ENCODE measurements around the gene COL4A6. TPM values are rescaled to one million over a fixed set of nuclear protein-coding genes. Genes with fewer than 3 reads are reported as not detected.
"Not testable (repeated sequence)": the region's sequence is repeated elsewhere in the genome, so short reads cannot be mapped to it uniquely, and the experiment has no call there.

Gene COL4A6
- total RNA-seq: 1.4 TPM
- polyA plus RNA-seq: 1.0 TPM
- long read RNA-seq, donor 1: 0 reads
- long read RNA-seq, donor 2, full-length matches to known transcripts: 1 of 1 reads
- long read RNA-seq, donor 2, partial matches to known transcripts: 0 of 1 reads
- long read RNA-seq, donor 2, other reads (novel, unspliced or antisense): 0 of 1 reads
- long read RNA-seq, donor 3: 0 reads
- long read RNA-seq, donor 4: 0 reads
- long read RNA-seq, donor 5: 0 reads
- long read RNA-seq, donor 6: 0 reads
- long read RNA-seq, donor 7: 0 reads
- long read RNA-seq, donor 8: 0 reads
- long read RNA-seq, donor 9: 0 reads
- long read RNA-seq, donor 10: 0 reads

- Histone ChIP-seq H3K9me3 (ENCODE audit: control insufficient read depth in 2 of 2, insufficient read depth in 1 of 2, low read length in 1 of 2) (no peaks in the 10 kb centered on the region), H3K27me3 (ENCODE audit: control insufficient read depth in 2 of 2, insufficient read depth in 1 of 2, low read length in 1 of 2) (peaks cover 0 to 19% of the 10 kb centered on the region in 2 donors), H3K4me3 (ENCODE audit: low read length in 2 of 2) (peak within 1 kb of the TSS in 1 of 2 donors; percentile 64), H3K36me3 (ENCODE audit: control insufficient read depth in 2 of 2, insufficient read depth in 2 of 2, low read length in 1 of 2) (no peaks in the 10 kb centered on the region), H3K4me1 (ENCODE audit: control insufficient read depth in 2 of 2, insufficient read depth in 2 of 2, low read length in 2 of 2) (peaks cover 0 to 6% of the 10 kb centered on the region in 2 donors), H3K27ac (ENCODE audit: low read depth in 1 of 2, low read length in 1 of 2) (no peak within 1 kb of the TSS)
- peak in 3 of 9 donors; percentile 4 to 31 (median 12) for DNase-seq (ENCODE audit: low read depth in 6 of 9, low spot score in 9 of 9)
- WGBS: 7% methylated on average over 16 of the region's 16 CpGs
These were observed at the start of gene COL4A6 for GRCh38 chrX:108438110-108438623. Gene COL4A6 (minus strand): TSS chrX:108438422. CDS start chrX:108438196, 226 bp downstream.

- H3K27me3 ChIP-seq (ENCODE audit: control insufficient read depth in 2 of 2, insufficient read depth in 1 of 2, low read length in 1 of 2): no peaks in the 10 kb centered on the region
- H3K36me3 ChIP-seq (ENCODE audit: control insufficient read depth in 2 of 2, insufficient read depth in 2 of 2, low read length in 1 of 2): no peaks in the 10 kb centered on the region
- H3K4me1 ChIP-seq (ENCODE audit: control insufficient read depth in 2 of 2, insufficient read depth in 2 of 2, low read length in 2 of 2): no peaks in the 10 kb centered on the region
- no peak overlapping the region for H3K27ac ChIP-seq (ENCODE audit: low read depth in 1 of 2, low read length in 1 of 2)
- 92% methylated on average over 2 of the region's 2 CpGs for WGBS
- no peak overlapping the region for H3K4me3 ChIP-seq (ENCODE audit: low read length in 2 of 2)
- DNase-seq (ENCODE audit: low read depth in 6 of 9, low spot score in 9 of 9): no peak
- H3K9me3 ChIP-seq (ENCODE audit: control insufficient read depth in 2 of 2, insufficient read depth in 1 of 2, low read length in 1 of 2): no peaks in the 10 kb centered on the region
These were observed 47.7 kb upstream of the COL4A6 start for GRCh38 chrX:108485960-108486359.

GRCh38 chrX:108484251-108484650, 46.0 kb upstream of the COL4A6 start:
- DNase-seq (ENCODE audit: low read depth in 6 of 9, low spot score in 9 of 9): no peak
- Histone ChIP-seq H3K27ac (ENCODE audit: low read depth in 1 of 2, low read length in 1 of 2) (no peak overlapping the region), H3K4me1 (ENCODE audit: control insufficient read depth in 2 of 2, insufficient read depth in 2 of 2, low read length in 2 of 2) (no peaks in the 10 kb centered on the region), H3K4me3 (ENCODE audit: low read length in 2 of 2) (no peak overlapping the region), H3K9me3 (ENCODE audit: control insufficient read depth in 2 of 2, insufficient read depth in 1 of 2, low read length in 1 of 2) (no peaks in the 10 kb centered on the region), H3K27me3 (ENCODE audit: control insufficient read depth in 2 of 2, insufficient read depth in 1 of 2, low read length in 1 of 2) (no peaks in the 10 kb centered on the region), H3K36me3 (ENCODE audit: control insufficient read depth in 2 of 2, insufficient read depth in 2 of 2, low read length in 1 of 2) (no peaks in the 10 kb centered on the region)
- 94% methylated on average over 3 of the region's 3 CpGs for WGBS

- H3K36me3 ChIP-seq (ENCODE audit: control insufficient read depth in 2 of 2, insufficient read depth in 2 of 2, low read length in 1 of 2); H3K9me3 ChIP-seq (ENCODE audit: control insufficient read depth in 2 of 2, insufficient read depth in 1 of 2, low read length in 1 of 2); H3K4me1 ChIP-seq (ENCODE audit: control insufficient read depth in 2 of 2, insufficient read depth in 2 of 2, low read length in 2 of 2); H3K4me3 ChIP-seq (ENCODE audit: low read length in 2 of 2); H3K27me3 ChIP-seq (ENCODE audit: control insufficient read depth in 2 of 2, insufficient read depth in 1 of 2, low read length in 1 of 2); H3K27ac ChIP-seq (ENCODE audit: low read depth in 1 of 2, low read length in 1 of 2); DNase-seq (ENCODE audit: low read depth in 6 of 9, low spot score in 9 of 9): not testable (repeated sequence)
- WGBS: 93% methylated on average over 6 of the region's 6 CpGs
These were observed 43.3 kb upstream of the COL4A6 start for GRCh38 chrX:108481528-108481927.

GRCh38 chrX:108473979-108474378, 35.8 kb upstream of the COL4A6 start:
- Histone ChIP-seq H3K36me3 (ENCODE audit: control insufficient read depth in 2 of 2, insufficient read depth in 2 of 2, low read length in 1 of 2) (no peaks in the 10 kb centered on the region), H3K9me3 (ENCODE audit: control insufficient read depth in 2 of 2, insufficient read depth in 1 of 2, low read length in 1 of 2) (no peaks in the 10 kb centered on the region), H3K27ac (ENCODE audit: low read depth in 1 of 2, low read length in 1 of 2) (no peak overlapping the region), H3K4me3 (ENCODE audit: low read length in 2 of 2) (no peak overlapping the region), H3K27me3 (ENCODE audit: control insufficient read depth in 2 of 2, insufficient read depth in 1 of 2, low read length in 1 of 2) (no peaks in the 10 kb centered on the region), H3K4me1 (ENCODE audit: control insufficient read depth in 2 of 2, insufficient read depth in 2 of 2, low read length in 2 of 2) (no peaks in the 10 kb centered on the region)
- DNase-seq (ENCODE audit: low read depth in 6 of 9, low spot score in 9 of 9): no peak

GRCh38 chrX:108468486-108468885, 30.3 kb upstream of the COL4A6 start:
- Histone ChIP-seq H3K36me3 (ENCODE audit: control insufficient read depth in 2 of 2, insufficient read depth in 2 of 2, low read length in 1 of 2) (no peaks in the 10 kb centered on the region), H3K4me1 (ENCODE audit: control insufficient read depth in 2 of 2, insufficient read depth in 2 of 2, low read length in 2 of 2) (no peaks in the 10 kb centered on the region), H3K9me3 (ENCODE audit: control insufficient read depth in 2 of 2, insufficient read depth in 1 of 2, low read length in 1 of 2) (no peaks in the 10 kb centered on the region), H3K27me3 (ENCODE audit: control insufficient read depth in 2 of 2, insufficient read depth in 1 of 2, low read length in 1 of 2) (no peaks in the 10 kb centered on the region), H3K27ac (ENCODE audit: low read depth in 1 of 2, low read length in 1 of 2) (no peak overlapping the region), H3K4me3 (ENCODE audit: low read length in 2 of 2) (no peak overlapping the region)
- WGBS: 93% methylated on average over 1 of the region's 1 CpG
- DNase-seq (ENCODE audit: low read depth in 6 of 9, low spot score in 9 of 9): no peak

- no peaks in the 10 kb centered on the region for H3K4me1 ChIP-seq (ENCODE audit: control insufficient read depth in 2 of 2, insufficient read depth in 2 of 2, low read length in 2 of 2)
- H3K27ac ChIP-seq (ENCODE audit: low read depth in 1 of 2, low read length in 1 of 2): no peak overlapping the region
- no peaks in the 10 kb centered on the region for H3K9me3 ChIP-seq (ENCODE audit: control insufficient read depth in 2 of 2, insufficient read depth in 1 of 2, low read length in 1 of 2)
- 96% methylated on average over 3 of the region's 3 CpGs for WGBS
- no peaks in the 10 kb centered on the region for H3K27me3 ChIP-seq (ENCODE audit: control insufficient read depth in 2 of 2, insufficient read depth in 1 of 2, low read length in 1 of 2)
- no peak overlapping the region for H3K4me3 ChIP-seq (ENCODE audit: low read length in 2 of 2)
- DNase-seq (ENCODE audit: low read depth in 6 of 9, low spot score in 9 of 9): no peak
- H3K36me3 ChIP-seq (ENCODE audit: control insufficient read depth in 2 of 2, insufficient read depth in 2 of 2, low read length in 1 of 2): no peaks in the 10 kb centered on the region
These were observed 26.4 kb upstream of the COL4A6 start for GRCh38 chrX:108464604-108465003.

GRCh38 chrX:108456971-108457477, 18.8 kb upstream of the COL4A6 start:
- H3K4me1 ChIP-seq (ENCODE audit: control insufficient read depth in 2 of 2, insufficient read depth in 2 of 2, low read length in 2 of 2): no peaks in the 10 kb centered on the region
- no peak overlapping the region for H3K4me3 ChIP-seq (ENCODE audit: low read length in 2 of 2)
- WGBS: 92% methylated on average over 4 of the region's 4 CpGs
- H3K9me3 ChIP-seq (ENCODE audit: control insufficient read depth in 2 of 2, insufficient read depth in 1 of 2, low read length in 1 of 2): no peaks in the 10 kb centered on the region
- no peak overlapping the region for H3K27ac ChIP-seq (ENCODE audit: low read depth in 1 of 2, low read length in 1 of 2)
- H3K27me3 ChIP-seq (ENCODE audit: control insufficient read depth in 2 of 2, insufficient read depth in 1 of 2, low read length in 1 of 2): no peaks in the 10 kb centered on the region
- no peak for DNase-seq (ENCODE audit: low read depth in 6 of 9, low spot score in 9 of 9)
- no peaks in the 10 kb centered on the region for H3K36me3 ChIP-seq (ENCODE audit: control insufficient read depth in 2 of 2, insufficient read depth in 2 of 2, low read length in 1 of 2)

GRCh38 chrX:108453841-108454240, 15.6 kb upstream of the COL4A6 start:
- H3K4me1 ChIP-seq (ENCODE audit: control insufficient read depth in 2 of 2, insufficient read depth in 2 of 2, low read length in 2 of 2): no peaks in the 10 kb centered on the region
- no peaks in the 10 kb centered on the region for H3K36me3 ChIP-seq (ENCODE audit: control insufficient read depth in 2 of 2, insufficient read depth in 2 of 2, low read length in 1 of 2)
- no peak for DNase-seq (ENCODE audit: low read depth in 6 of 9, low spot score in 9 of 9)
- H3K4me3 ChIP-seq (ENCODE audit: low read length in 2 of 2): no peak overlapping the region
- H3K9me3 ChIP-seq (ENCODE audit: control insufficient read depth in 2 of 2, insufficient read depth in 1 of 2, low read length in 1 of 2): no peaks in the 10 kb centered on the region
- 88% methylated on average over 3 of the region's 3 CpGs for WGBS
- H3K27ac ChIP-seq (ENCODE audit: low read depth in 1 of 2, low read length in 1 of 2): no peak overlapping the region
- no peaks in the 10 kb centered on the region for H3K27me3 ChIP-seq (ENCODE audit: control insufficient read depth in 2 of 2, insufficient read depth in 1 of 2, low read length in 1 of 2)

Data from thymus (tissue), 14 donors.